Panc1 (cell line): ENCODE measurements around the gene AGBL1.

Experiments used
- TCF7L2 ChIP-seq: IDR thresholded peaks from 2 replicates; pipeline ENCODE4 v1.6.1; 2011; ENCODE audit warnings: mild to moderate bottlenecking, low read depth, low read length, inconsistent platforms
- TF ChIP-seq, protein P1 (sequence below): fragments of 450-650 bp; IDR thresholded peaks from 2 replicates; pipeline ENCODE4 v1.5.1; 2017; ENCODE audit warnings: mild to moderate bottlenecking

DNA sequence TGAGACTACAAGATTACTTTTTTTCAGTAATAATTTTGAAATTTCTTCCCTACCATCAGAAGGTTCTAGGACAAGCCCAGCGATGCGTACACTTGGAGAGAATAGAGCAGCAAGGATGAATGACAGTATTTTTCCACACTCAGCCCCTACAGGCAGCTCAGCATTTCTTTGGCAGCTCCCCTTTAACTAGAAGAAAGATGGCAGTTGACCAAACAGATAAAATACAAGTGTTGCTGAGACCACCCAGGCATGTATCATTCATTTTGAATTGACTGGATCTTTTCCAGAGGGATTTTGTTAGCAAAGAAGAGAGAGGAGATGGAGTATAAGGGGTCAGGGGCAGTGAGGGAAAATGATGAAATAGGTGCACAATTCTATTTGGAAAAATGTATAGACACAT lies 761.3 kb downstream of the AGBL1 start:
- TF ChIP-seq, protein P1, sequence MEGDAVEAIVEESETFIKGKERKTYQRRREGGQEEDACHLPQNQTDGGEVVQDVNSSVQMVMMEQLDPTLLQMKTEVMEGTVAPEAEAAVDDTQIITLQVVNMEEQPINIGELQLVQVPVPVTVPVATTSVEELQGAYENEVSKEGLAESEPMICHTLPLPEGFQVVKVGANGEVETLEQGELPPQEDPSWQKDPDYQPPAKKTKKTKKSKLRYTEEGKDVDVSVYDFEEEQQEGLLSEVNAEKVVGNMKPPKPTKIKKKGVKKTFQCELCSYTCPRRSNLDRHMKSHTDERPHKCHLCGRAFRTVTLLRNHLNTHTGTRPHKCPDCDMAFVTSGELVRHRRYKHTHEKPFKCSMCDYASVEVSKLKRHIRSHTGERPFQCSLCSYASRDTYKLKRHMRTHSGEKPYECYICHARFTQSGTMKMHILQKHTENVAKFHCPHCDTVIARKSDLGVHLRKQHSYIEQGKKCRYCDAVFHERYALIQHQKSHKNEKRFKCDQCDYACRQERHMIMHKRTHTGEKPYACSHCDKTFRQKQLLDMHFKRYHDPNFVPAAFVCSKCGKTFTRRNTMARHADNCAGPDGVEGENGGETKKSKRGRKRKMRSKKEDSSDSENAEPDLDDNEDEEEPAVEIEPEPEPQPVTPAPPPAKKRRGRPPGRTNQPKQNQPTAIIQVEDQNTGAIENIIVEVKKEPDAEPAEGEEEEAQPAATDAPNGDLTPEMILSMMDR = no peak
- no peak for TF ChIP-seq TCF7L2
